Trophoblast cell (in vitro differentiated cells and primary cell): ENCODE results near the gene SHISA8.

Experiments used
- DNase-seq, 2 donors: peaks; one replicate each; pipeline ENCODE4 v3.0.0-alpha.2; 2016
- H2AFZ ChIP-seq: 2 replicates; pipeline ENCODE4 v1.6.1; 2013; ENCODE audit warnings: low read length, moderate library complexity, mild to moderate bottlenecking; ENCODE audit not compliant: insufficient read depth, poor library complexity
- H2AK5ac ChIP-seq: 2 replicates; pipeline ENCODE4 v1.6.1; 2013; ENCODE audit warnings: mild to moderate bottlenecking, low read length
- H2BK120ac ChIP-seq: 2 replicates; pipeline ENCODE4 v1.6.1; 2013; ENCODE audit warnings: low read length, mild to moderate bottlenecking, moderate library complexity; ENCODE audit not compliant: insufficient read depth, poor library complexity
- H2BK12ac ChIP-seq: 2 replicates; pipeline ENCODE4 v1.6.1; 2013; ENCODE audit warnings: mild to moderate bottlenecking, low read length, moderate library complexity
- H2BK5ac ChIP-seq: 2 replicates; pipeline ENCODE4 v1.6.1; 2013; ENCODE audit warnings: low read length, low read depth, moderate library complexity, mild to moderate bottlenecking; ENCODE audit not compliant: poor library complexity
- H3K14ac ChIP-seq: 2 replicates; pipeline ENCODE4 v1.6.1; 2013; ENCODE audit warnings: mild to moderate bottlenecking, low read length
- H3K18ac ChIP-seq: 2 replicates; pipeline ENCODE4 v1.6.1; 2013; ENCODE audit warnings: mild to moderate bottlenecking, low read length
- H3K23ac ChIP-seq: 2 replicates; pipeline ENCODE4 v1.6.1; 2013; ENCODE audit warnings: low read length
- H3K27ac ChIP-seq: 2 replicates; pipeline ENCODE4 v1.5.1; 2013; ENCODE audit warnings: low read depth, mild to moderate bottlenecking, inconsistent platforms, low read length, moderate library complexity
- H3K27me3 ChIP-seq: 2 replicates; pipeline ENCODE4 v1.6.1; 2013; ENCODE audit warnings: inconsistent platforms, mild to moderate bottlenecking, low read length, moderate library complexity; ENCODE audit not compliant: insufficient read depth
- H3K36me3 ChIP-seq, 2 experiments: 1 replicate in 1 of 2; 2 replicates in 1 of 2; pipeline ENCODE4 v1.6.1; 2013; ENCODE audit warnings: low read length in 2 of 2, mild to moderate bottlenecking in 2 of 2, moderate library complexity in 1 of 2; ENCODE audit not compliant: insufficient read depth in 2 of 2, control insufficient read depth in 1 of 2
- H3K4ac ChIP-seq: 2 replicates; pipeline ENCODE4 v1.6.1; 2013; ENCODE audit warnings: low read depth, mild to moderate bottlenecking, low read length, moderate library complexity
- H3K4me1 ChIP-seq, 2 experiments: 1 replicate in 1 of 2; 2 replicates in 1 of 2; pipeline ENCODE4 v1.6.1; 2013; ENCODE audit warnings: low read length in 2 of 2, mild to moderate bottlenecking in 2 of 2, moderate library complexity in 1 of 2; ENCODE audit not compliant: insufficient read depth in 2 of 2, control insufficient read depth in 1 of 2
- H3K4me2 ChIP-seq: 2 replicates; pipeline ENCODE4 v1.6.1; 2013; ENCODE audit warnings: inconsistent platforms, mild to moderate bottlenecking, low read length, moderate library complexity
- H3K4me3 ChIP-seq: 2 replicates; pipeline ENCODE4 v1.5.1; 2013; ENCODE audit warnings: mild to moderate bottlenecking, low read depth, low read length, inconsistent platforms
- H3K79me1 ChIP-seq: one replicate; pipeline ENCODE4 v1.6.1; 2013; ENCODE audit warnings: low read length
- H3K79me2 ChIP-seq: 2 replicates; pipeline ENCODE4 v1.6.1; 2013; ENCODE audit warnings: low read length, mild to moderate bottlenecking; ENCODE audit not compliant: control insufficient read depth, insufficient read depth, poor library complexity
- H3K9ac ChIP-seq: 2 replicates; pipeline ENCODE4 v1.6.1; 2013; ENCODE audit warnings: mild to moderate bottlenecking, low read length
- H3K9me3 ChIP-seq: 2 replicates; pipeline ENCODE4 v1.6.1; 2013; ENCODE audit warnings: low read depth, mild to moderate bottlenecking, control low read depth, inconsistent platforms, low read length; ENCODE audit not compliant: insufficient read depth
- H4K12ac ChIP-seq: 2 replicates; pipeline ENCODE4 v1.6.1; 2013; ENCODE audit warnings: low read depth, mild to moderate bottlenecking, low read length, moderate library complexity
- H4K8ac ChIP-seq: 2 replicates; pipeline ENCODE4 v1.6.1; 2013; ENCODE audit warnings: low read depth, mild to moderate bottlenecking, low read length, moderate library complexity
- H4K91ac ChIP-seq: one replicate; pipeline ENCODE4 v1.6.1; 2013; ENCODE audit warnings: low read depth, mild to moderate bottlenecking, low read length, moderate library complexity
- WGBS: extraction: QIAGEN DNeasy Blood & Tissue Kit; methylation state at CpG from one replicate; pipeline ENCODE4 v1.1.7; 2013; ENCODE audit warnings: missing lambda C conversion rate; ENCODE audit not compliant: insufficient read length, insufficient coverage; ENCODE audit errors: extremely low coverage; 5-methylcytosine and 5-hydroxymethylcytosine counted together

The SHISA8 gene

GRCh38 chr22:41905411-41906202 is 9.3 kb downstream of the SHISA8 start:
- H2BK5ac ChIP-seq, result no peak overlapping the region
- H3K79me1 ChIP-seq, result no peaks in the 10 kb centered on the region
- H4K12ac ChIP-seq, result no peak overlapping the region
- no peak overlapping the region for H3K27ac ChIP-seq
- no peak overlapping the region for H2BK120ac ChIP-seq
- no peak overlapping the region for H4K8ac ChIP-seq
- H3K9ac ChIP-seq, result no peak overlapping the region
- peaks cover 17% of the 10 kb centered on the region for H3K27me3 ChIP-seq
- no peak overlapping the region for H2AK5ac ChIP-seq
- WGBS, result no CpG with 5 or more reads among the region's 23 CpGs
- H3K4me2 ChIP-seq, result no peak overlapping the region
- H3K9me3 ChIP-seq, result peaks cover 5% of the 10 kb centered on the region
- peaks cover under 1 to 11% of the 10 kb centered on the region in 2 experiments for H3K4me1 ChIP-seq
- no peak overlapping the region for H3K14ac ChIP-seq
- no peak overlapping the region for H3K4me3 ChIP-seq
- H4K91ac ChIP-seq, result no peak overlapping the region
- H2BK12ac ChIP-seq, result no peak overlapping the region
- H3K4ac ChIP-seq, result no peak overlapping the region
- H3K79me2 ChIP-seq, result no peaks in the 10 kb centered on the region
- no peak for DNase-seq
- H3K18ac ChIP-seq, result no peak overlapping the region
- H3K23ac ChIP-seq, result no peak overlapping the region
- H2AFZ ChIP-seq, result no peak overlapping the region
- peaks cover 61 to 70% of the 10 kb centered on the region in 2 experiments for H3K36me3 ChIP-seq

GRCh38 chr22:41904450-41905410 is 10.1 kb downstream of the SHISA8 start:
- no CpG with 5 or more reads among the region's 24 CpGs for WGBS
- no peak for DNase-seq

GRCh38 chr22:41902932-41903421 is 11.9 kb downstream of the SHISA8 start:
- WGBS, result no CpG with 5 or more reads among the region's 15 CpGs
- H3K79me1 ChIP-seq, result no peaks in the 10 kb centered on the region
- no peak overlapping the region for H3K27ac ChIP-seq
- no peak overlapping the region for H2BK120ac ChIP-seq
- H3K79me2 ChIP-seq, result no peaks in the 10 kb centered on the region
- H4K8ac ChIP-seq, result no peak overlapping the region
- H3K36me3 ChIP-seq, result peaks cover 86 to 92% of the 10 kb centered on the region in 2 experiments
- no peak overlapping the region for H2BK12ac ChIP-seq
- H3K23ac ChIP-seq, result no peak overlapping the region
- H3K27me3 ChIP-seq, result no peaks in the 10 kb centered on the region
- H3K4me1 ChIP-seq, result no peaks in the 10 kb centered on the region
- H3K18ac ChIP-seq, result no peak overlapping the region
- H2AFZ ChIP-seq, result no peak overlapping the region
- H2AK5ac ChIP-seq, result no peak overlapping the region
- no peak overlapping the region for H3K4me2 ChIP-seq
- no peak overlapping the region for H3K4me3 ChIP-seq
- H3K9ac ChIP-seq, result no peak overlapping the region
- H3K9me3 ChIP-seq, result no peaks in the 10 kb centered on the region
- H3K14ac ChIP-seq, result no peak overlapping the region
- no peak overlapping the region for H2BK5ac ChIP-seq
- no peak overlapping the region for H4K91ac ChIP-seq
- DNase-seq, result no peak
- H3K4ac ChIP-seq, result no peak overlapping the region
- H4K12ac ChIP-seq, result no peak overlapping the region

More at GRCh38 chr22:41904450-41905410, 10.1 kb downstream of the SHISA8 start:
- H2BK120ac ChIP-seq, result no peak overlapping the region
- H2BK5ac ChIP-seq, result no peak overlapping the region
- H3K23ac ChIP-seq, result no peak overlapping the region
- H3K9me3 ChIP-seq, result no peaks in the 10 kb centered on the region
- no peak overlapping the region for H4K12ac ChIP-seq
- H2AFZ ChIP-seq, result no peak overlapping the region
- H3K36me3 ChIP-seq, result peaks cover 69 to 79% of the 10 kb centered on the region in 2 experiments
- no peaks in the 10 kb centered on the region for H3K79me1 ChIP-seq
- H3K18ac ChIP-seq, result no peak overlapping the region
- no peak overlapping the region for H3K27ac ChIP-seq
- H4K8ac ChIP-seq, result no peak overlapping the region
- no peak overlapping the region for H3K9ac ChIP-seq
- no peaks in the 10 kb centered on the region for H3K79me2 ChIP-seq
- no peak overlapping the region for H2BK12ac ChIP-seq
- H2AK5ac ChIP-seq, result no peak overlapping the region
- no peak overlapping the region for H3K4ac ChIP-seq
- H3K27me3 ChIP-seq, result peaks cover 8% of the 10 kb centered on the region
- no peak overlapping the region for H3K4me3 ChIP-seq
- no peak overlapping the region for H4K91ac ChIP-seq
- peaks cover 0 to 3% of the 10 kb centered on the region in 2 experiments for H3K4me1 ChIP-seq
- no peak overlapping the region for H3K4me2 ChIP-seq
- H3K14ac ChIP-seq, result no peak overlapping the region

GRCh38 chr22:41902016-41902415 is 12.9 kb downstream of the SHISA8 start:
- H3K79me1 ChIP-seq, result no peaks in the 10 kb centered on the region
- no peak overlapping the region for H2AK5ac ChIP-seq
- no peak overlapping the region for H3K27ac ChIP-seq
- no peaks in the 10 kb centered on the region for H3K4me1 ChIP-seq
- no peaks in the 10 kb centered on the region for H3K79me2 ChIP-seq
- no peaks in the 10 kb centered on the region for H3K27me3 ChIP-seq
- no peak overlapping the region for H2BK120ac ChIP-seq
- H3K9ac ChIP-seq, result no peak overlapping the region
- H4K8ac ChIP-seq, result no peak overlapping the region
- H3K4ac ChIP-seq, result no peak overlapping the region
- no peak overlapping the region for H3K4me3 ChIP-seq
- H3K4me2 ChIP-seq, result no peak overlapping the region
- DNase-seq, result no peak
- peaks cover 87 to 89% of the 10 kb centered on the region in 2 experiments for H3K36me3 ChIP-seq
- no peak overlapping the region for H4K91ac ChIP-seq
- H2AFZ ChIP-seq, result no peak overlapping the region
- no peak overlapping the region for H4K12ac ChIP-seq
- H3K9me3 ChIP-seq, result no peaks in the 10 kb centered on the region
- H3K14ac ChIP-seq, result no peak overlapping the region
- no peak overlapping the region for H2BK5ac ChIP-seq
- H3K23ac ChIP-seq, result no peak overlapping the region
- no peak overlapping the region for H3K18ac ChIP-seq
- no CpG with 5 or more reads among the region's 7 CpGs for WGBS
- H2BK12ac ChIP-seq, result no peak overlapping the region
